ENCODE data around the gene ITGB3.

The ITGB3 gene

DNA sequence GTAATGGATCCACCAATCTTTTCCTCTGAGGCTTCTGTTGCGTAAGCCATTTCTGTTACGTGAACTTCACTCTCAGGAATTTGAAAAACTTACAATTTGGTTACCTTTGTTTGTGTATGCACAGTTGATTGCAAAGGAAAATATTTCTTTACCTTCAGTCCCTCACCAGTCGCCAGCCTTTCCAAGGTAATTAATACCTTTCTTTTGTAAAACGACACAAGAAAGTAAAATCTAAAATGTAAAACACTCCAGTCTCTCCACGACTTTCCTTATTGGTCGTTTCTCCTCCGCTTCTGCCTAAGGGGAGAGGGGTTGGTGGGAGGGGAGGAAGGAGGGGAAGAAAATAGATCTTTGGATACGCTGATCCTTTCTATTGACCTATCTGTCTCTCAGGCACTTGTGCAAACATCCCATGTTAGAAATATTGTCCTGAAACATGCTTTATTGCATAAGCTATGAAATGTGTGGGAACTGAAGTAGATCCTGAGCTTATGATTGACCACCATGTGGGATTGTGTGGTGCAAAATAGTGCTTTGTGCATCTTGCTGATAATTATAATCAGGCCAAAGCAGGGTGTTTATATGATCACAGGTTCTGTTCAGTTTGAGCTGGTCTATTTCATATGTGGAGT, 37.7 kb downstream of the ITGB3 start:
- Histone ChIP-seq H3K79me2 (ENCODE audit: insufficient read depth, low read length) (no peaks in the 10 kb centered on the region), H3K9me2 (replicated peaks; ENCODE audit: insufficient read depth, low read length) (no peaks in the 10 kb centered on the region), H3K27ac (ENCODE audit: low read depth, low read length) (no peak overlapping the region), H3K4me3 (ENCODE audit: insufficient read depth, low read length, poor library complexity, severe bottlenecking) (no peak overlapping the region), H3K36me3 (ENCODE audit: low read length) (no peaks in the 10 kb centered on the region), H3K27me3 (ENCODE audit: low read length) (no peaks in the 10 kb centered on the region), H2AFZ (ENCODE audit: low read depth, low read length, severe bottlenecking) (no peak overlapping the region), H3K9me3 (ENCODE audit: insufficient read depth, low read length) (no peaks in the 10 kb centered on the region), H3K4me2 (ENCODE audit: low read depth, low read length, poor library complexity, severe bottlenecking) (no peak overlapping the region), H3F3A (ENCODE audit: insufficient read depth) (no peaks in the 10 kb centered on the region), H3K9ac (ENCODE audit: low read length) (no peak overlapping the region), H4K20me1 (ENCODE audit: low read depth, low read length) (no peaks in the 10 kb centered on the region)
- TF ChIP-seq EZH2phosphoT487 (conservative IDR thresholded peaks at IDR 0.05; ENCODE audit: low read length), result no peak
- no peak for TF ChIP-seq CTCF (IDR thresholded peaks at IDR 0.05; ENCODE audit: insufficient read depth, low read length, poor library complexity, severe bottlenecking)

DNA sequence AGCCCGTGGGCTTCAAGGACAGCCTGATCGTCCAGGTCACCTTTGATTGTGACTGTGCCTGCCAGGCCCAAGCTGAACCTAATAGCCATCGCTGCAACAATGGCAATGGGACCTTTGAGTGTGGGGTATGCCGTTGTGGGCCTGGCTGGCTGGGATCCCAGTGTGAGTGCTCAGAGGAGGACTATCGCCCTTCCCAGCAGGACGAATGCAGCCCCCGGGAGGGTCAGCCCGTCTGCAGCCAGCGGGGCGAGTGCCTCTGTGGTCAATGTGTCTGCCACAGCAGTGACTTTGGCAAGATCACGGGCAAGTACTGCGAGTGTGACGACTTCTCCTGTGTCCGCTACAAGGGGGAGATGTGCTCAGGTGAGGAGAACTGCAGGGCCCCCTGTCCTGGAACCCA, 38.6 kb downstream of the ITGB3 start:
- no peaks in the 10 kb centered on the region for H4K20me1 ChIP-seq (ENCODE audit: low read depth, low read length)
- TF ChIP-seq CTCF (IDR thresholded peaks at IDR 0.05; ENCODE audit: insufficient read depth, low read length, poor library complexity, severe bottlenecking) (no peak), EZH2phosphoT487 (conservative IDR thresholded peaks at IDR 0.05; ENCODE audit: low read length) (no peak)
- no peak overlapping the region for H3K4me2 ChIP-seq (ENCODE audit: low read depth, low read length, poor library complexity, severe bottlenecking)
- H3K9me3 ChIP-seq (ENCODE audit: insufficient read depth, low read length), result no peaks in the 10 kb centered on the region
- no peaks in the 10 kb centered on the region for H3K27me3 ChIP-seq (ENCODE audit: low read length)
- no peak overlapping the region for H3K27ac ChIP-seq (ENCODE audit: low read depth, low read length)
- H3K9me2 ChIP-seq (replicated peaks; ENCODE audit: insufficient read depth, low read length), result no peaks in the 10 kb centered on the region
- H3K79me2 ChIP-seq (ENCODE audit: insufficient read depth, low read length), result no peaks in the 10 kb centered on the region
- H3K36me3 ChIP-seq (ENCODE audit: low read length), result no peaks in the 10 kb centered on the region
- H2AFZ ChIP-seq (ENCODE audit: low read depth, low read length, severe bottlenecking), result no peak overlapping the region
- no peak overlapping the region for H3K9ac ChIP-seq (ENCODE audit: low read length)
- no peaks in the 10 kb centered on the region for H3F3A ChIP-seq (ENCODE audit: insufficient read depth)
- H3K4me3 ChIP-seq (ENCODE audit: insufficient read depth, low read length, poor library complexity, severe bottlenecking), result no peak overlapping the region

DNA sequence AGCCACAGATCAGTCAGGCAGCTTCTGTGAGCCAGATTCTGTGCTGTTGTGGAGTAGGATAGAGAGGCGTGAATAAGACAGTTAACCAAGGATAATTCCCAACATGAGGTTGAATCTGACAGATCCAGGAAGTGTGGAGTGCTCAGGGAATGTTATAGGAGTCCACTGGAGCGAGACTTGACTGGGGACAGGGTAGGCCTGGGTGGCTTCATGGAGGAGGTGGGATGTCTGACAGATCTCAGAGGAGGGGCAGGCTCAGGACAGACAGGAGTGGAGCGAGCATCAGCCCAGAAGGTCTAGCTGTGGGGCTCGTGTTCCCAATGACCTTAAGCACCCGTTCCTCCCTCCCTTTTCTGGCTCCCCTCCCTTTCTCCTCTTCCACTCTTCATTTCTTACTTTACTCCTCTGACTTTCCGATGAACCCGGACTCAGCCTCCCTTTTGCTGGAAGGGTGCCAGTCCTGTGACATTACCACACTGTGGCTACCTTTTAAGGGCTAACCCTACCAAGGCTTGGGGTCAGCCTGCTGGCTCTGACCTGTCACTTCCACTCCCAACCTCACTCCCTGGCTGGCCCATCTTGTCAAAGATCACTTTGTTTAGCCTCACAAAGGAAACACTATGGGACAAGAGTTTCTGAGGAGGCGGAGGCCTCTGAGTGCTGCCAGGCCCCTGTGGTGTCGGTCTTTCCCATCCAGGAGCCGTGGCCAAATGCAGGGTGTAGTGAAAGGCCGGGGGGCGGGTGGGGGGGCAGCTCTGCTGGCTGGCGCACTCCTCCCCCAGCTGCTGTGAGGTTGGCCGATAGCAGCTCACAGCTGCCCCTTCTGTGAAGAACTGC, 41.6 kb downstream of the ITGB3 start:
- Histone ChIP-seq H3K27ac (ENCODE audit: low read depth, low read length) (no peak overlapping the region), H3K9me3 (ENCODE audit: insufficient read depth, low read length) (no peaks in the 10 kb centered on the region), H3K36me3 (ENCODE audit: low read length) (no peaks in the 10 kb centered on the region), H3K4me3 (ENCODE audit: insufficient read depth, low read length, poor library complexity, severe bottlenecking) (no peak overlapping the region), H3K27me3 (ENCODE audit: low read length) (no peaks in the 10 kb centered on the region), H4K20me1 (ENCODE audit: low read depth, low read length) (no peaks in the 10 kb centered on the region), H3K79me2 (ENCODE audit: insufficient read depth, low read length) (no peaks in the 10 kb centered on the region), H3K9me2 (replicated peaks; ENCODE audit: insufficient read depth, low read length) (no peaks in the 10 kb centered on the region), H2AFZ (ENCODE audit: low read depth, low read length, severe bottlenecking) (no peak overlapping the region), H3F3A (ENCODE audit: insufficient read depth) (no peaks in the 10 kb centered on the region), H3K4me2 (ENCODE audit: low read depth, low read length, poor library complexity, severe bottlenecking) (no peak overlapping the region), H3K9ac (ENCODE audit: low read length) (no peak overlapping the region)
- TF ChIP-seq CTCF (IDR thresholded peaks at IDR 0.05; ENCODE audit: insufficient read depth, low read length, poor library complexity, severe bottlenecking) (no peak), EZH2phosphoT487 (conservative IDR thresholded peaks at IDR 0.05; ENCODE audit: low read length) (no peak)

Data from SU-DHL-6 (cell line).